CD4-positive, alpha-beta memory T cell (primary cell): ENCODE measurements around the gene ECSCR. TPM values are rescaled to one million over a fixed set of nuclear protein-coding genes. Genes with fewer than 3 reads are reported as not detected.
"Not testable (repeated sequence)": the region's sequence is repeated elsewhere in the genome, so short reads cannot be mapped to it uniquely, and the experiment has no call there.

ENCODE experiments used
- CTCF ChIA-PET: fragments of 350-600 bp; sonication (Branson Sonifier 250); formaldehyde crosslinking; loops from one replicate; lab custom pipeline; 2021; ENCODE audit warnings: inconsistent platforms; ENCODE audit not compliant: partially characterized antibody; lab: Charles Lee
- POLR2A ChIA-PET: fragments of 350-600 bp; sonication (Branson Sonifier 250); formaldehyde crosslinking; loops from one replicate; lab custom pipeline; 2021; ENCODE audit not compliant: partially characterized antibody; lab: Charles Lee
- DNase-seq, 5 donors: peaks; one replicate each; pipeline versions ENCODE4 v3.0.0 to v3.0.0-alpha.2; 2020 to 2022; ENCODE audit warnings: mixed read lengths in 1 of 5
- H3K27ac ChIP-seq: one replicate; pipeline ENCODE4 v1.7.0; 2013; ENCODE audit warnings: low read depth, low read length
- H3K27me3 ChIP-seq: 2 replicates; pipeline ENCODE4 v1.7.0; 2013; ENCODE audit warnings: mild to moderate bottlenecking, low read length, moderate library complexity; ENCODE audit not compliant: insufficient read depth
- H3K36me3 ChIP-seq: 2 replicates; pipeline ENCODE4 v1.7.0; 2013; ENCODE audit warnings: mild to moderate bottlenecking, low read length, moderate library complexity; ENCODE audit not compliant: insufficient read depth
- H3K4me1 ChIP-seq: 2 replicates; pipeline ENCODE4 v1.7.0; 2013; ENCODE audit warnings: mild to moderate bottlenecking, low read length, moderate library complexity; ENCODE audit not compliant: insufficient read depth
- H3K4me3 ChIP-seq, 2 donors: one replicate each; pipeline ENCODE4 v1.7.0; 2013; ENCODE audit warnings: low read length in 2 of 2, mild to moderate bottlenecking in 1 of 2
- H3K9me3 ChIP-seq, 2 donors: one replicate each; pipeline ENCODE4 v1.7.0; 2013; ENCODE audit warnings: low read length in 2 of 2, control low read depth in 1 of 2; ENCODE audit not compliant: control insufficient read depth in 1 of 2
- H3K27ac Mint-ChIP-seq, 7 donors: one replicate each; pipeline ENCODE4 v1.8.0; 2020 to 2021; ENCODE audit warnings: mixed read lengths in 7 of 7, mild to moderate bottlenecking in 6 of 7, inconsistent platforms in 3 of 7, moderate library complexity in 3 of 7
- H3K27me3 Mint-ChIP-seq, 2 donors: one replicate each; pipeline ENCODE4 v1.8.0; 2020 to 2021; ENCODE audit warnings: mixed read lengths in 2 of 2
- H3K36me3 Mint-ChIP-seq, 2 donors: one replicate each; pipeline ENCODE4 v1.8.0; 2020 to 2021; ENCODE audit warnings: mixed read lengths in 2 of 2, inconsistent platforms in 1 of 2, mild to moderate bottlenecking in 1 of 2
- H3K4me1 Mint-ChIP-seq, 4 donors: one replicate each; pipeline ENCODE4 v1.8.0; 2020 to 2021; ENCODE audit warnings: mixed read lengths in 4 of 4, mild to moderate bottlenecking in 1 of 4
- H3K4me3 Mint-ChIP-seq, 8 donors: one replicate each; pipeline ENCODE4 v1.8.0; 2020 to 2021; ENCODE audit warnings: mixed read lengths in 8 of 8, mild to moderate bottlenecking in 7 of 8, moderate library complexity in 6 of 8, inconsistent platforms in 3 of 8
- H3K9me3 Mint-ChIP-seq, 8 donors: one replicate each; pipeline ENCODE4 v1.8.0; 2020 to 2021; ENCODE audit warnings: mixed read lengths in 8 of 8, mild to moderate bottlenecking in 5 of 8, inconsistent platforms in 3 of 8, moderate library complexity in 1 of 8
- intact Hi-C: fragments of 100-400 bp; cut with micrococcal nuclease; formaldehyde crosslinking; loops from one replicate; pipeline ENCODE4 v1.15.1; 2023
- polyA plus RNA-seq, 2 donors: library from polyadenylated mRNA; unstranded; fragments of 300-500 nt; fragmentation: Illumina TruSeq; gene quantifications; one replicate each; pipeline ENCODE4 v1.2.3, GENCODE V29; 2021
- total RNA-seq, 2 experiments: library from RNA; stranded (reverse); gene quantifications; one replicate each; pipeline ENCODE4 v1.2.3, GENCODE V29; 2021

The ECSCR gene
- total and polyA plus RNA-seq, 4 experiments from 2014 or later = 0.32 to 0.33 TPM; not detected in 2

DNA sequence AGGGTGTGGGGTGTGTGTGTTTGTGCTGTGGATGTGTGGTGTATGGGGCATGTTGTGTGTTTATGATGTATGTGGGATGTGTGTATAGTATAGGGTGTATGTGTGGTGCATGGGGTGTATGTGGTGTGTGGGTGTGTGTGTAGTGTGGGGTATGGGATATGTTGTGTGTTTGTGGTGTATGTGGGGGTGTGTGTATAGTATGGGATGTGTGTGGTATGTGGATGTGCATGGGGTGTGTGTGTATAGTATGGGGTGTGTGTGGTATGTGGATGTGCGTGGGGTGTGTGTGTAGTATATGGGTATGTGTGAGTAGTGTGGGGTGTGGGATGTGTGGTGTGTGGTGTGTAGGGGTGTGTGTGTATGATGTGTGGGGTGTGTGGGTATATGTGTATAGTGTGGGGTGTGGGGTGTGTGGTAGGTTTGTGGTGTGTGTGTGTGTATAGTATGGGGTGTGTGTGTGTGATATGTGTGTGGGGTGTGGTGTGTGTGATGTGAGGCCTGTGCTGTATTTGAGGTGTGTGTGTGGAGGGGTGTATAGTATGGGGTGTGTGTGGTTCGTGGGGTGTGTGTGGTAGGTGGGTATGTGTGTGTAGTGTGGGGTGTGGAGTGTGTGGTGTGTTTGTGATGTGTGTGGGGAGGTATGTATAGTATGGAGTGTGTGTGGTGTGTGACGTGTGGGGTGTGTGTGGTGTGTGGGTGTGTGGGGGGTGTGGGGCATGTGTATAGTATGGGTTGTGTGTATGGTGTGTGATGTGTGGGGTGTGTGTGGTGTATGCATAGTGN is 10.5 kb downstream of the ECSCR start:
- DNase-seq = no peak
- Mint-ChIP-seq H3K27ac (no peak overlapping the region), H3K4me1 (peaks cover 27 to 50% (median 40%) of the 10 kb centered on the region in 4 donors), H3K27me3 (no peaks in the 10 kb centered on the region), H3K9me3 (no peaks in the 10 kb centered on the region), H3K36me3 (no peaks in the 10 kb centered on the region), H3K4me3 (no peak overlapping the region)
- intact Hi-C loops = no loop called here
- Histone ChIP-seq H3K27ac (no peak overlapping the region), H3K4me1 (peaks cover 51% of the 10 kb centered on the region), H3K36me3 (no peaks in the 10 kb centered on the region), H3K9me3 (no peaks in the 10 kb centered on the region), H3K4me3 (no peak overlapping the region), H3K27me3 (no peaks in the 10 kb centered on the region)
- ChIA-PET CTCF (no interaction called here), POLR2A (no interaction called here)

- H3K4me1 ChIP-seq = peaks cover 54% of the 10 kb centered on the region
- intact Hi-C loops = no loop called here
- H3K27me3 ChIP-seq = no peaks in the 10 kb centered on the region
- no peaks in the 10 kb centered on the region for H3K27me3 Mint-ChIP-seq
- no peaks in the 10 kb centered on the region for H3K36me3 ChIP-seq
- no peaks in the 10 kb centered on the region for H3K9me3 Mint-ChIP-seq
- H3K27ac ChIP-seq = no peak overlapping the region
- H3K4me1 Mint-ChIP-seq = peaks cover 31 to 50% (median 41%) of the 10 kb centered on the region in 4 donors
- H3K4me3 Mint-ChIP-seq = no peak overlapping the region
- H3K36me3 Mint-ChIP-seq = no peaks in the 10 kb centered on the region
- DNase-seq = no peak
- no peaks in the 10 kb centered on the region for H3K9me3 ChIP-seq
- CTCF ChIA-PET = interaction anchor here (1.5 kb wide), 1 partner anchor 28 kb away, joined by 5 read pairs; no protein-coding TSS in a partner anchor
- POLR2A ChIA-PET = no interaction called here
- no peak overlapping the region for H3K27ac Mint-ChIP-seq
- H3K4me3 ChIP-seq = no peak overlapping the region
Measured at GRCh38 chr5:139451176-139451575, 11.4 kb downstream of the ECSCR start.

DNA sequence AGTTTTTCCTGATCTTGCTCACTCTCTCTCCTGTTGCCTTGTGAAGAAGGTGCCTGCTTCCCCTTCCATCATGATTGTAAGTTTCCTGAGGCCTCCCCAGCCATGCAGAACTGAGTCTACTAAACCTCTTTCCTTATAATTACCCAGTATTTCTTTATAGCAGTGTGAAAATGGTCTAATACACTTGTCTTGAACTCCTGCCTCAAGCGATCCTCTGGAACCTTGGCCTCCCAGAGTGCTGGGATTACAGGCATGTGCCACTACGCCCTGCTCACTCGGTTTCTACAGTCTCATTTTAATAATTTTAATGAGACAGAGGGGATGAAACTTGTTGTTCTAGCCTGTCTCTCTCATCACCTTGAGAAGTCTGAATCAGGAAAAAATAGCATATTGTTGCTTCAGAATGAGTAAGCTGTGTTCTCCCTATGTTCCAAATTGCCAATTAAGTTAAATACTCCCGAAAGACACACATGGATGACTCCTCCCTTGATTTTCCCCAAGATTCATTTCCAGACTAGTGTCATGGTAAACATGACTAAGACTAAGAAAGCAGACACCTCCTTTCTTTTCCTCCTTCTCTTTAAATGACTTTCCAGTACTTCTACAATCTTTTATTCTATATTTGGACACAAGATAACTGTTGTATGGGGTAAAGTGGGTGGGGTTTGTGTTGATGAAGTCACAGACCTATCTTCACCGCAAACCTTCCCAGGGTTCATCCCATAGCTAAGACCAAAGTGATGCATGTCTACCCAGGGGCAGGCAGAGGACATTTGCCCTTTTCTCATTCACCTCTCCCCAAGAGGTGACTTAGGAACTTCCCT is 15.4 kb downstream of the ECSCR start:
- H3K4me1 ChIP-seq = peaks cover 66% of the 10 kb centered on the region
- H3K27ac Mint-ChIP-seq = peak overlapping the region; percentile 25 to 73 (median 54)
- no peak overlapping the region for H3K4me3 ChIP-seq
- no peaks in the 10 kb centered on the region for H3K9me3 ChIP-seq
- H3K27me3 ChIP-seq = no peaks in the 10 kb centered on the region
- peaks cover 31 to 65% (median 42%) of the 10 kb centered on the region in 4 donors for H3K4me1 Mint-ChIP-seq
- no peak overlapping the region for H3K4me3 Mint-ChIP-seq
- CTCF ChIA-PET = interaction anchor here (1.3 to 2.2 kb wide), 3 partner anchors 11 to 66 kb away, joined by 4 to 8 read pairs (median 5); no protein-coding TSS in a partner anchor
- intact Hi-C loops = no loop called here
- no peaks in the 10 kb centered on the region for H3K36me3 Mint-ChIP-seq
- no peaks in the 10 kb centered on the region for H3K27me3 Mint-ChIP-seq
- no peak overlapping the region for H3K27ac ChIP-seq
- POLR2A ChIA-PET = interaction anchor here (1.8 to 11.9 kb wide), 3 partner anchors 12 to 34 kb away, joined by 5 to 171 read pairs (median 82); partner anchors contain the start of genes ECSCR, SMIM33 and STING1
- H3K36me3 ChIP-seq = no peaks in the 10 kb centered on the region
- H3K9me3 Mint-ChIP-seq = no peaks in the 10 kb centered on the region
- no peak for DNase-seq

GRCh38 chr5:139445325-139446170 is 17.0 kb downstream of the ECSCR start:
- POLR2A ChIA-PET = interaction anchor here (0.6 to 11.9 kb wide), 6 partner anchors 9 to 117 kb away, joined by 3 to 171 read pairs (median 11); partner anchors contain the start of genes ECSCR and STING1

GRCh38 chr5:139443831-139444453 is 18.6 kb downstream of the ECSCR start:
- Histone ChIP-seq H3K4me3 (no peak overlapping the region), H3K36me3 (no peaks in the 10 kb centered on the region), H3K27me3 (no peaks in the 10 kb centered on the region), H3K27ac (no peak overlapping the region), H3K4me1 (peaks cover 58% of the 10 kb centered on the region), H3K9me3 (no peaks in the 10 kb centered on the region)
- H3K4me1 Mint-ChIP-seq = peaks cover 40 to 85% (median 52%) of the 10 kb centered on the region in 4 donors
- H3K27ac Mint-ChIP-seq = peak overlapping the region; percentile 89 to 98 (median 93)
- intact Hi-C loops = no loop called here
- H3K36me3 Mint-ChIP-seq = peaks cover 0 to 4% of the 10 kb centered on the region in 2 donors
- peak in 3 of 5 donors; percentile 41 to 68 (median 52) for DNase-seq
- peak overlapping the region in 6 of 8 donors; percentile 64 to 85 (median 76) for H3K4me3 Mint-ChIP-seq
- ChIA-PET CTCF (interaction anchor here (1.3 to 3.6 kb wide), 4 partner anchors 14 to 69 kb away, joined by 3 to 17 read pairs (median 10); no protein-coding TSS in a partner anchor), POLR2A (interaction anchor here (0.6 to 11.9 kb wide), 13 partner anchors 14 to 128 kb away, joined by 3 to 171 read pairs (median 4); partner anchors contain the start of genes ECSCR, SMIM33 and STING1)
- no peaks in the 10 kb centered on the region for H3K9me3 Mint-ChIP-seq
- H3K27me3 Mint-ChIP-seq = no peaks in the 10 kb centered on the region

More at GRCh38 chr5:139445325-139446170, 17.0 kb downstream of the ECSCR start:
- H3K27me3 Mint-ChIP-seq = no peaks in the 10 kb centered on the region
- Histone ChIP-seq H3K27ac (no peak overlapping the region), H3K27me3 (no peaks in the 10 kb centered on the region), H3K4me1 (peaks cover 51% of the 10 kb centered on the region), H3K4me3 (no peak overlapping the region), H3K36me3 (no peaks in the 10 kb centered on the region), H3K9me3 (no peaks in the 10 kb centered on the region)
- no peak overlapping the region for H3K4me3 Mint-ChIP-seq
- peaks cover 31 to 74% (median 45%) of the 10 kb centered on the region in 4 donors for H3K4me1 Mint-ChIP-seq
- no peak for DNase-seq
- intact Hi-C loops = no loop called here
- H3K9me3 Mint-ChIP-seq = no peaks in the 10 kb centered on the region
- CTCF ChIA-PET = interaction anchor here (1.4 to 3.6 kb wide), 4 partner anchors 13 to 67 kb away, joined by 4 to 17 read pairs (median 10); partner anchors contain the start of gene STING1
- H3K27ac Mint-ChIP-seq = peak overlapping the region in 5 of 7 donors; percentile 2 to 90 (median 52)
- no peaks in the 10 kb centered on the region for H3K36me3 Mint-ChIP-seq

GRCh38 chr5:139440416-139440815 is 22.1 kb downstream of the ECSCR start:
- DNase-seq, intact Hi-C loops, H3K36me3 ChIP-seq, H3K9me3 Mint-ChIP-seq, H3K27me3 ChIP-seq, H3K27me3 Mint-ChIP-seq, H3K4me3 ChIP-seq, H3K36me3 Mint-ChIP-seq, H3K9me3 ChIP-seq: not testable (repeated sequence)
- Histone ChIP-seq H3K4me1 (peaks cover 41% of the 10 kb centered on the region), H3K27ac (peak overlapping the region; percentile 99)
- Mint-ChIP-seq H3K4me1 (peaks cover 33 to 74% (median 43%) of the 10 kb centered on the region in 4 donors), H3K4me3 (peak overlapping the region in 4 of 8 donors; percentile 31 to 98 (median 76)), H3K27ac (peak overlapping the region in 4 of 7 donors; percentile 83 to 100 (median 100))
- CTCF ChIA-PET = interaction anchor here (1.3 to 1.5 kb wide), 3 partner anchors 73 to 326 kb away, joined by 3 to 4 read pairs (median 3); no protein-coding TSS in a partner anchor
- POLR2A ChIA-PET = interaction anchor here (1.0 to 11.9 kb wide), 8 partner anchors 10 to 167 kb away, joined by 3 to 171 read pairs (median 28); partner anchors contain the start of genes ECSCR, SMIM33 and STING1
